HFF-Myc (cell line): ENCODE results near the gene C17orf78.

Experiments used
- DNase-seq: peaks from one replicate; pipeline ENCODE4 v3.0.0-alpha.2; 2011; ENCODE audit warnings: low read depth; ENCODE audit errors: extremely low read depth
- H3K4me3 ChIP-seq: replicated peaks from 2 replicates; pipeline ENCODE4 v1.5.1; 2011; ENCODE audit warnings: low read depth, mild to moderate bottlenecking, control low read depth, low read length
- TF ChIP-seq, protein P1 (sequence below): IDR thresholded peaks from 2 replicates; pipeline ENCODE4 v1.5.1; 2012; ENCODE audit warnings: mild to moderate bottlenecking, low read depth, low read length, control low read depth; ENCODE audit errors: missing control alignments

C17orf78 gene

DNA sequence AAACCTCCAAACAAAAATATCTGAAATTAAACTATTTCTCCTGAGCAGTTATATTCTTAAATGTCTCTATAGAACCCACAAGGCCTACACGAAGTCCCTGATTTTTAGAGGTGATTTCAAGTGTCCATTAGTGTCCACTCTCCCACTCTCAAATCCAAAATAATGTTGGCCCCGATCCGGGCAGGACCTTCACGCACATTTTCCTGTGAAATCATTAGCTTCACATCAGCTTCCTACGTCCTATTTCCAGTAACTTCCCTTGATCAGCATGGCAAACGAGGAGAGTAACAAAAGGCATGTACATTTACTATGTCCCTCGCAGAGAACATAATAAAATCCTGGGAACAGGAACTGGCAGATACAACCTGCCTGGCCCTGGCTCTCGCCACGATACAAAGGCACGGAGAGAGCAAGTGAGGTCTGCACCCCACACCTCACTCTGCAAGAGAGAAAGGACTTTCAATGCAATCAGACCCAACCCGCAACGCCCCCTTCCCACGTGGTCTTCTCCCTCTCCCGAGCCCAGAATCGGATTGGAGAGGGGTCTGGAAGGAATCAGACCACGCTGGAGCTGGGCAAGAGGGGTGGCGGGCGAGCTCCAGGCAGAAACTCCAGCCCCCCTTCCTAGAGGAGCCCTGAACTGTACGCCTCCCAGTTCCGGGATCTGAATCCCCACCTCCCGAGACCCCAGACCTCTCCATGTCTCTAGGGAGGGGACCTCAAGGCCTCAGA lies 17.5 kb upstream of the C17orf78 start:
- peak overlapping the region; percentile 88 for H3K4me3 ChIP-seq
- TF ChIP-seq, protein P1, sequence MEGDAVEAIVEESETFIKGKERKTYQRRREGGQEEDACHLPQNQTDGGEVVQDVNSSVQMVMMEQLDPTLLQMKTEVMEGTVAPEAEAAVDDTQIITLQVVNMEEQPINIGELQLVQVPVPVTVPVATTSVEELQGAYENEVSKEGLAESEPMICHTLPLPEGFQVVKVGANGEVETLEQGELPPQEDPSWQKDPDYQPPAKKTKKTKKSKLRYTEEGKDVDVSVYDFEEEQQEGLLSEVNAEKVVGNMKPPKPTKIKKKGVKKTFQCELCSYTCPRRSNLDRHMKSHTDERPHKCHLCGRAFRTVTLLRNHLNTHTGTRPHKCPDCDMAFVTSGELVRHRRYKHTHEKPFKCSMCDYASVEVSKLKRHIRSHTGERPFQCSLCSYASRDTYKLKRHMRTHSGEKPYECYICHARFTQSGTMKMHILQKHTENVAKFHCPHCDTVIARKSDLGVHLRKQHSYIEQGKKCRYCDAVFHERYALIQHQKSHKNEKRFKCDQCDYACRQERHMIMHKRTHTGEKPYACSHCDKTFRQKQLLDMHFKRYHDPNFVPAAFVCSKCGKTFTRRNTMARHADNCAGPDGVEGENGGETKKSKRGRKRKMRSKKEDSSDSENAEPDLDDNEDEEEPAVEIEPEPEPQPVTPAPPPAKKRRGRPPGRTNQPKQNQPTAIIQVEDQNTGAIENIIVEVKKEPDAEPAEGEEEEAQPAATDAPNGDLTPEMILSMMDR = no peak
- no peak for DNase-seq

DNA sequence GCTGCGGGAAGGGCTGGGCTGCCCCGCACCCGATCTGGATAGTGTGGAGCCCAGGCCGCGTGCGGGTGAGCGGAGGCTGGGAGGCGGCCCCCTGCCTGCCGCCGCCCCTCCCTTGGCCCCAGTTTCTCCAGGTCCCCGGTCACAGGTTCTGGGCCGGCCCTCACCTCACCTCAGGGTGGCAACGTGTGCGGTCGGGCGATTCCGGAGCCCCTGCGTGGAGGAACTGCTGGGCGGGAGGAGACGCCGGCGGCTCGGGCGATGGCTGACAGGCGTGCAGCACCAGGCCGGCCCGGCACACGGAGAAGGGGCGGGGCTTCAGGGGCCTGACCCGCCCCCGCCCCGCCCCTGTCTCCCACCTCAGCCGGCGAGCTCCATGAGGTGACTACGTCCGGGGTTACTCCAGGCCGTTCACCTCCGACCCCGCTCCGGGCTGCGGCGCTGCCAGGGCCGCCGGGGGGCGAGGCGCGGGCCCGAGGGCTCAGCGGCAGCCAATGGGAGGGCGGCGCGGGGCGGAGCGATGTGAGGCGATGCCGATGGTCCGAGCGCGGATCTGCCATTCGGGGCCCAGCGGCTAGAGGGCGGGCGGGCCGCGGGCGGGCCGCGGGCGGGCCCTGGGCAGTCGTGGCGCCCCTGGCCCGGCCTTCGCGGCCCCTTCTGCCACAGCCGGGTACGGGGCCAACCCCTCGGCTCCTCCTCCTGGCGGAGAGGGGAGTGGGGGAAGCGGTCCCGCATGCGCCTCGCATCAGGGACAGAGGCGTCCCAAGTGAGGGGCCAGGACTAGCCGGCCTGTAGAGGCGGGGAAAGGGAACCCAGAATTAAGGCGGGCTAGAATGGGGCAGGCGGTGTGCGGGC lies 16.7 kb upstream of the C17orf78 start:
- TF ChIP-seq, protein P1 = no peak
- DNase-seq = peak; percentile 72

DNA sequence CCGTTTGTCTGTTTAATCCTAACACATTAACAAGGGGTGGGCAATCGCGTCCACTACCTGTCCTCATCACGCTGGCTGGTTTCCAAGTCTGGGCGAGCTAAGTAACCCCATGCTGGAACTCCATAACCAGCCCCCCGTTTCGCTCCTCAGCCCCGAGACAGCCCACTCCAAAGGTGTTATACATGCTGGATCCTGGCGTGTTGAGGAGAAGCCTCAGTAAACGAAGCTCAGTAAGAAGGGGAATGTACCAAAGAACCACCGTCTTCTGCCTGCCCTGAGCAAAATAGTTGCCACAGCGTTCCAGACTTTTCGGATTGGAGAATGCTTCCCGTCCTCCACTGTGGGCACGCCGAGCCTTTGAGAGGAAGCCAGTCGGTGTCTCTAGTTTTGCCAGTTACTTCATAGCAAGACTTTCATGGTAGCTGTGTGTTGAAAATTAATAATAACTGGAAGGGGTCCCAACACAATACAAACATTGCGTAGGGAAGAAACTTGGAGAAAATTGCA lies 16.1 kb upstream of the C17orf78 start:
- DNase-seq = no peak
- TF ChIP-seq, protein P1 = no peak
- H3K4me3 ChIP-seq = peak overlapping the region; percentile 21

More for the DNA sequence above, 16.7 kb upstream of the C17orf78 start:
- H3K4me3 ChIP-seq = peak overlapping the region; percentile 88

GRCh38 chr17:37360632-37361031 lies 15.2 kb upstream of the C17orf78 start:
- no peak overlapping the region for H3K4me3 ChIP-seq
- TF ChIP-seq, protein P1 = no peak
- DNase-seq = no peak

GRCh38 chr17:37361543-37361942 lies 14.2 kb upstream of the C17orf78 start:
- DNase-seq = no peak
- TF ChIP-seq, protein P1 = no peak
- H3K4me3 ChIP-seq = no peak overlapping the region

DNA sequence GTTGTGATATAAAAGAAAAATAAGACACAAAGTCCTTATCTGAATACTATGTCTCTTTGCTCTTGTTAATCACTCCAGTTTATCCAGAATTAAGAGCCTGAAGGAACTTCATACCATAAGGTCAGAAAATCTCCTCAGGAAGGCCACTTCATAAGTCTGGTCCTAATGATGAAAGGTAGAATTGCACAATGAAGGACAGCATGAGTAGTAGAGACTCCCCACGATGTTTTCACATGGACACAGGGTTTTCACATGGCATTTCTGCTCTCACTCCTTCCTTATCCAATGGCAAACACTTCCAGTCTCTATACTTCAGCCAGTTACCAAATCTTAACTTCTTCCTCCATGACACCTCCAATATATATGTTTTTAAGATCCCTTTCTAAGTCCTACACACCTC lies 10.2 kb upstream of the C17orf78 start:
- no peak for DNase-seq
- TF ChIP-seq, protein P1 = no peak

More for the DNA sequence above, 10.2 kb upstream of the C17orf78 start:
- H3K4me3 ChIP-seq = no peak overlapping the region
